ENCODE data around the gene BNIPL.
A peak's percentile ranks its signal among the peaks of the same experiment; 100 is the strongest.

The BNIPL gene, protein sequence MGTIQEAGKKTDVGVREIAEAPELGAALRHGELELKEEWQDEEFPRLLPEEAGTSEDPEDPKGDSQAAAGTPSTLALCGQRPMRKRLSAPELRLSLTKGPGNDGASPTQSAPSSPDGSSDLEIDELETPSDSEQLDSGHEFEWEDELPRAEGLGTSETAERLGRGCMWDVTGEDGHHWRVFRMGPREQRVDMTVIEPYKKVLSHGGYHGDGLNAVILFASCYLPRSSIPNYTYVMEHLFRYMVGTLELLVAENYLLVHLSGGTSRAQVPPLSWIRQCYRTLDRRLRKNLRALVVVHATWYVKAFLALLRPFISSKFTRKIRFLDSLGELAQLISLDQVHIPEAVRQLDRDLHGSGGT

DNA sequence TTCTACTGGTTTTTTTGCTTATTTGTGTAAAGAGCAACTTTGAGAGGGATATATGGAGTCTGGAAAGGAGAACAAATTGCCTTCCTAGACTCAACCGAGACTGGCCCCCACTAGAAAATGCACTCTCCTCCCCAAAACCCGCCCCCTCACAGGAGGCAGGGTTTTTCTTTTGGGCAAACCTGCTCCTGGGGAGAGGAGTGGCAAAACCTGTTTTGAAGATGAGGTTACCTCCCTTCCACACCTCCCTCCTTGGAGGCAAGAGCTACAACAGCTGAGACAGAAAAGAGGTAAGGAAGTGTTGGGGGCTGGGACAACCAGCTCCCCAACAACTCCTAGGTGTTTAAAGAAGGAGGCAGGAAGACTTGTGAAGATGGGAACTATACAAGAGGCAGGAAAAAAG, at the start of gene BNIPL:
TSS of gene BNIPL (plus strand) at position 231 of the 400 bp plus-strand sequence. CDS start at position 371, 140 bp downstream.
- DNase-seq: no peak

DNA sequence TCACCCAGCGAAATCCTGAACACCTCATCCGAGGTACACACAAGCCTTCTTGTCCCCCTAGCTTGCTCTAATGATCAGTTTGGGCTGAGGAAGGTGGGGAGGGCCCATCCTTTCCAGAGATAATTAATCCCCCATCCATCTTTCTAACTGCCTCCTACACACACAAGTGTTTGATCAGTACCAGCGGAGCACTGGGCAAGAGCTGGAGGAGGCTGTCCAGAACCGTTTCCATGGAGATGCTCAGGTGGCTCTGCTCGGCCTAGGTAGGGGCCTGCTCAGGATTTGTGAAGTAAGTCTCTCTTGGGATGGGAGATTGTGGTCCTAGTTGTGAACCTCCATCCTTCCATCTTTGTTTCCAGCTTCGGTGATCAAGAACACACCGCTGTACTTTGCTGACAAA, 48.5 kb upstream of the BNIPL start:
- DNase-seq: no peak

DNA sequence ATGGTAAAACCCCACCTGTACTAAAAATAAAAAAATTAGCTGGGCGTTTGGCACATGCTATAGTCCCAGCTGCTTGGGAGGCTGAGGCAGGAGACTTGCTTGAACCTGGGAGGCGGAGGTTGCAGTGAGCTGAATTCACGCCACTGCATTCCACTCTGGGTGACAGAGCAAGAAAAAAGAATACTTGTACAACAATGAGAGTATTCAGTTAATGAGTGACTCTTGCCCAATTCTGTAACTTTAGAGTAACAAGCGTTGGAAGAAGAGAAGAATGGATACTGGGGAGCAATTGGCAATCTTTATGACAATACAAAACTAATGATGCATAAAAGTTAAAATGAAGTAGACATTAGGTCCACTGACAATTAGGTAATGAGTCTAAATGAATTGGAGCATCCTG, 43.8 kb upstream of the BNIPL start:
- no peak for DNase-seq

- no peak for DNase-seq
Measured at GRCh38 chr1:150994248-150994647, 42.1 kb upstream of the BNIPL start.

DNA sequence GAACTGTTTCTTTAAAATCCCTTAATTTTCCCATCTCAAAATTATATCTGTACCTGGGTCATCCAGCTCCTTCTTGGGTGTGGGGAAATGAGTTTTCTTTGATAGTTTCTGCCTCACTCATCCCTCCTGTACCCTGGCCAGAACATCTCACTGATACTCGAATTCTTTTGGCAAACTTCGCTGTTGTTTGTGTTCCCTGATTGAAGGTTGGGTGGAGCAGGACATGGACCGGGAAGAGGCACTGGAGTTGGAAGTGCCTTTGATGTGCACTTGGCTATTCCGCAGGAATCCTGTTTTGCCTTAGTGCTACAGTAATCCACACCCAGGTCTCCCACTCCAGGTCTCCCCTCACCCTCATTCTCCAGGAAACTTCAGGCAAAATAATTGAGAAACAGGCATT, 40.9 kb upstream of the BNIPL start:
- no peak for DNase-seq

DNA sequence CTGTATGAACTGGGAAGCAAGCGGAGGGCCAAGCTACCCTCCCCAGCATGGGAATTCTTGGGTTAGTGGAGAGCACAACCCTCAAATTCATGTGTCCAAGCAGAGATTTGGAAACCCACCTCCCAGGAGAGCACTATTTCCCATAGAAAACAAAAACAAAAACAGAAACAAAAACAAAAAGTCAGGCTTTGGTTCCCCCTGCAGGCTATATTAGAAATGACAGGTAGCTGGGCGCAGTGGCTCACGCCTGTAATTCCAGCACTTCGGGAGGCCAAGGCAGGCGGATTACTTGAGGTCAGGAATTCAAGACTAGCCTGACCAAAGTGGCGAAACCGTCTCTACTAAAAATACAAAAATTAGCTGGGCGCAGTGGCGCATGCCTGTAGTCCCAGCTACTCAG, 40.5 kb upstream of the BNIPL start:
- DNase-seq: peak in 1 of 2 donors; percentile 33

DNA sequence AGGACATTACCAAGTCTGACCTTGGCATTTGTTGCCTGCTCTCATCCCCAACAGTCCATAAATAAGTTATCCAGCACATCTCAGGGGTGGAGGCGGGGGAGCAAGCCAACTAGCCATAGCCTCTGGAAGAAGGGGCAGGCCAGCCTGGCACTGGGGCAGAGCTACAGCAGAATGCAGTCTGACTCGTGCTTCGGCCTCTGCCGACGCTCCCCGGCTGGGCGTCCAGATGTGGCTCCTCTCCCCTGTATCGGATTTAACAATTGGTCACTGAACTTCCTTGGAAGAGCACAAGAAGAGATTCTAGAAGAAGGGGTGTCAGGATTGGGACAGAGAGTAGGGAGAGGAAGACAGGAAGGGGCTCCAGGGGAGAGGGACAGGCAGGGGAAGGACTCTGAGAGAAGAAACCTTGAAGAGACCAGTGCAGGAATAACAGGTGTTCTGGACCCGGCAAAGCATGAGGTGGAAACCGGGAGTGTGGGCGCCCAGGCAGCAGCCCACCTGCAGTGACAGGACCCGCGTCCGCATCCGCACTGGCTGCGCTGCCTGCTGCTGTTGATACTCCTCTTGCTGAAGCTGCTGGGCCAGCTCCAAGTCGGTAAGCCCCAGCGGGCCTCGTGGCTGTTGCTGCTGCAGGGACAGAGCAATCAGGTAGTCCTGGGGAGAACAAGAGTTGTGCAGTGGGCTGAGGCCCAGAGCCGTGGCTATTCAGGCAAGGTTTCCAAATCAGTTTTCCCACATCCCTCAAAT, 39.1 kb upstream of the BNIPL start:
- no peak for DNase-seq

GRCh38 chr1:150997949-150998348, 38.4 kb upstream of the BNIPL start:
- DNase-seq: no peak

- no peak for DNase-seq
Measured at GRCh38 chr1:150999051-150999674, 37.2 kb upstream of the BNIPL start.

- no peak for DNase-seq
Measured at GRCh38 chr1:150999926-151000325, 36.5 kb upstream of the BNIPL start.

DNA sequence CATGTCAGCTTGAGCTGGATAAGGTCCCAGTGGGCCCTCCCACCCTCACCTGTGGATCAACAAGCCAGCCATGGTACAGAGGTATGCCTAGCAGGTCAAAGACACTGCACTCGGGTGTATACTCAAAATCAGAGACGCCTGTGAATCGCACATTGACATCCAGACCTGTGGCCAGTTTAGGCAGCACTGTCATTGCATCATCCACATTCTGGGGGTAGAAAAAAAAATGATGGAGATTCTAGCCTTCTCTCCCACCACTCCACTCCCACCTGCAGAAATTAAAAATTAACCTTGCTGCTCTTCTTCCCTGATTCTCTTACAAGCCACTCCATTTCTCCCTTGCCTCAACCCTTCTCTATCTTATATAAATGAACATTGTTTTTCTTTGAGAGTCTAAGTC, 36.0 kb upstream of the BNIPL start:
- no peak for DNase-seq

- no peak for DNase-seq
Measured at GRCh38 chr1:151001602-151002001, 34.8 kb upstream of the BNIPL start.

DNA sequence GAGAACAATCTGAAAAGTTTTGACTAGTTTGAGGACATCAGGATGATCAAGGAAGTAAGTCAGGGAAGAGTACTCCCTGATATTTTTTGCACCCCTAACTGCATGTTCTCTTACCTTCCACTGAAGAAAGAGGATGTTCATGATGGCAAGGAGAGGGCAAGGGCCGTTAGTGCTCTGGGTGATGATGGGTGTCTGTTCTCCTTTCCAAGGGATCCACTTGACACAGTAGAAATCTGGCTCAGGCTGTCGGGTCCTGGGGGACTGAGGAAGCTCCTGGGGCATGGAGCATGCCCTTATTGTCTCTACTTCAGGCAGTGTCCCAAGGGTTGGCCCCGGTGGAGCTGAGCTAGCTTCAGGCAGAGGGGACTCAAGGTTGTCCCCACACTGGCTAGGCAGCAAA, 34.3 kb upstream of the BNIPL start:
- no peak for DNase-seq

DNA sequence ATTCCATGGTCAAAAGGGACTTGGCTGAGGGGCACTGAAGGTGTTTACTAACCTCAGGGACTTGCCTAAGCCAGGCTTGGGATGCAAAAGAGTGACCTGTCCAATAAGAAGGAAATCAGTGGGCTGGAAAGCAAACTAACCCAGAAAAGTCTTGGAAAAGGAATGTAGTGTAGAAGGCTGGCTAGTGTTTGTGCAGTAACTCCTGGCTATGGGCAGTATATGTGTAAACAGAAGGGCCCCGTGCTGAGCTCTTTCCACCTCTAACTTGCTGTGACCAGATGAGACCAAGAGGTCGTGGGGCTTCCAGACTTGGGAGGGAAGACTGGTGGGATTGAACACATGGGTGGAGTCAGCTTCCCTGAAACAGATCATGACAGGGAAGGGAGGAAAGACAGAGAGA, 33.8 kb upstream of the BNIPL start:
- no peak for DNase-seq

GRCh38 chr1:151003180-151003579, 33.2 kb upstream of the BNIPL start:
- DNase-seq: no peak

DNA sequence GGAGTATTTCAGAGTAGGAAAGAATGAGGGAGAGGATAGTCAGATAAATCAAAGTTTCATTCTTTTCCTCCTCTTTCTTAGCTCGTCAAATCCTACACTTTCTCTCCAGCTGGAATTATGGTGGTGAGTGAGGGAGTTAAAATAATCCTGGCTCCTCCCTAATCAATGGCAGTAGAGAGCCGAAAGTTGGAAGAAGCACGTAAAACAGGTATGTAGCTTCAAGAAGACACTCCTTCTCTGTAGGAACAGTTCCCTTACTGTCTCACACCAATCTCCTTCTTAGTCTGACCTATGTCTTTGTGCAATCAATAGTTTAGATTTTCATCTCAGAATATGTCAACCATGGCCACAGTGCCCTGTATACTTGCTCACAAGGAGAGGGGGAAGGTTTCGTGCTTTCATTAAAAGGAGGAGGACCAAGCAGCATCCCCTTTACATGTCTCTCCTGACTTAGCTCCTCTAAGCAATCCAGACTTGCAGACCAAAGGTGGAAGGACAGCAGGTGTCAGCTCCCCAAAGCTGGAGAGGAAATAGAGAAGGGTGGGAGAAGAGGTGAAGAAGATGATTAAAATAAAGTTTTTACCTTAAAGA, 30.6 kb upstream of the BNIPL start:
- no peak for DNase-seq

GRCh38 chr1:151006327-151007052, 29.9 kb upstream of the BNIPL start, which contains the start of gene MINDY1:
MINDY1 (minus strand) TSS chr1:151006902; CDS start chr1:151002617, 4,285 bp downstream.
- peak in 1 of 2 donors; percentile 14 for DNase-seq

GRCh38 chr1:151007853-151008243, 28.5 kb upstream of the BNIPL start:
- no peak for DNase-seq

- peak; percentile 95 for DNase-seq
Measured at GRCh38 chr1:151008244-151009205, 27.9 kb upstream of the BNIPL start, which contains the start of gene PRUNE1. PRUNE1 (plus strand) TSS chr1:151008449; CDS start chr1:151008633, 184 bp downstream.

- DNase-seq: no peak
Measured at GRCh38 chr1:151009206-151009587, 27.2 kb upstream of the BNIPL start.

- DNase-seq: no peak
Measured at GRCh38 chr1:151009674-151010345, 26.6 kb upstream of the BNIPL start.
